Measurements from ENCODE around the gene ENTR1.

ENTR1 gene

DNA sequence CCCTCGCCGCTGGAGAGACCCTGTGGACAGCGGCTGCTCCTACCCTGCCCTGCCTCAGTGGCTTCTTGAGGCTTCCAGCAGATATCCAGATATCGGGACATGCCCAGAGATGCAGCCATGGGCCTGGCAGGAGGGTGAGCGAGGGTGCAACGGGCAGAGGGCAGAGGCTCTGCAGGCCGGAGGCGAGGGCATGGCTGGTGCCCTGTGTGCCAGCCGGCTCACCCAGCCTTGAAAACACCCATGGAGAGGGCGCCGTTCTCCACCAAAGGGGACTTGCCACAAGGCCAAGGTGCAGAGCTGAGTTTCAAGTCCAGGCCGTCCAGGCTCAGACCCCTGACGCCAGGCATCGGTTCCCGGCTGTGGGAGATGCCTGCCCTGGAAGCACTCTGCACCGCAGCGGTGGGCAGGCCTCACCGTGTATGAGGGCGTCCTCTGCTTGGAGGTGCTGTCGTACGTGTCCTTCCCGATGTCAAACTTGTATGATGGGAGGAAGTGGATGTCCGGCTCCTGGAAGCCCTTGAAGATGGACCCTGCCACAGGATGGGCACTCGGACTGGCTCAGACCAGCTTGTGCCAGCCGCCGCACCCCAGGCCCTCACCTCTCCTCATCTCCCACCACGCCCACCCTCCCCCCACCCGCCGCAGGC, 20.3 kb upstream of the ENTR1 start:
- 95% methylated on average over 15 of the region's 29 CpGs for WGBS
- no peak for DNase-seq
- no peak overlapping the region for H3K14ac ChIP-seq (ENCODE audit: low read length in 2 of 2)
- H2AFZ ChIP-seq (ENCODE audit: low read depth, low read length) = no peak overlapping the region
- no peak overlapping the region for H3K4me2 ChIP-seq (ENCODE audit: low read length, poor library complexity, severe bottlenecking)
- H2AK5ac ChIP-seq (ENCODE audit: low read length, severe bottlenecking) = no peak overlapping the region
- H2BK15ac ChIP-seq (ENCODE audit: low read depth, poor library complexity, severe bottlenecking) = no peak overlapping the region
- no peak overlapping the region for H2BK5ac ChIP-seq (ENCODE audit: low read depth, low read length, poor library complexity, severe bottlenecking)
- no peak overlapping the region for H4K8ac ChIP-seq (ENCODE audit: low read length)
- H3K4me3 ChIP-seq (ENCODE audit: insufficient read depth in 1 of 2, low read depth in 1 of 2, low read length in 2 of 2) = no peak overlapping the region
- no peak overlapping the region for H3K27ac ChIP-seq (ENCODE audit: low read length, poor library complexity, severe bottlenecking)
- H2BK120ac ChIP-seq (ENCODE audit: low read depth, low read length) = no peak overlapping the region
- H3K9ac ChIP-seq (ENCODE audit: low read length) = no peak overlapping the region
- H2BK12ac ChIP-seq (ENCODE audit: low read length in 2 of 2) = no peak overlapping the region
- H3K4me1 ChIP-seq (ENCODE audit: control insufficient read depth, insufficient read depth, low read depth, low read length) = peaks cover 5% of the 10 kb centered on the region
- no peak overlapping the region for H3K4ac ChIP-seq (ENCODE audit: low read depth in 1 of 2, low read length in 2 of 2)
- no peak overlapping the region for H3K23ac ChIP-seq (ENCODE audit: low read length in 2 of 2)
- H3K18ac ChIP-seq (ENCODE audit: low read depth in 1 of 2, low read length in 2 of 2) = no peak overlapping the region
- peaks cover 41 to 70% of the 10 kb centered on the region in 2 experiments for H3K36me3 ChIP-seq (ENCODE audit: control insufficient read depth in 1 of 2, insufficient read depth in 2 of 2, low read depth in 1 of 2, low read length in 2 of 2)
- H4K91ac ChIP-seq (ENCODE audit: low read length) = no peak overlapping the region
- no peaks in the 10 kb centered on the region for H3K27me3 ChIP-seq (ENCODE audit: control insufficient read depth in 1 of 2, insufficient read depth in 1 of 2, low read length in 2 of 2)
- no peaks in the 10 kb centered on the region for H3K9me3 ChIP-seq (ENCODE audit: control insufficient read depth, low read length)
- peaks cover 33% of the 10 kb centered on the region for H3K79me1 ChIP-seq (replicated peaks; ENCODE audit: low read length, poor library complexity, severe bottlenecking)

GRCh38 chr9:136429683-136430491, 19.5 kb upstream of the ENTR1 start:
- Histone ChIP-seq H2AFZ (ENCODE audit: low read depth, low read length) (no peak overlapping the region), H3K4me3 (ENCODE audit: insufficient read depth in 1 of 2, low read depth in 1 of 2, low read length in 2 of 2) (no peak overlapping the region), H3K36me3 (ENCODE audit: control insufficient read depth in 1 of 2, insufficient read depth in 2 of 2, low read depth in 1 of 2, low read length in 2 of 2) (peaks cover 42 to 70% of the 10 kb centered on the region in 2 experiments), H3K4ac (ENCODE audit: low read depth in 1 of 2, low read length in 2 of 2) (no peak overlapping the region), H3K9me3 (ENCODE audit: control insufficient read depth, low read length) (no peaks in the 10 kb centered on the region), H3K27ac (ENCODE audit: low read length, poor library complexity, severe bottlenecking) (no peak overlapping the region), H2AK5ac (ENCODE audit: low read length, severe bottlenecking) (no peak overlapping the region), H2BK5ac (ENCODE audit: low read depth, low read length, poor library complexity, severe bottlenecking) (no peak overlapping the region), H3K14ac (ENCODE audit: low read length in 2 of 2) (no peak overlapping the region), H3K79me1 (replicated peaks; ENCODE audit: low read length, poor library complexity, severe bottlenecking) (peaks cover 29% of the 10 kb centered on the region), H3K27me3 (ENCODE audit: control insufficient read depth in 1 of 2, insufficient read depth in 1 of 2, low read length in 2 of 2) (no peaks in the 10 kb centered on the region), H2BK12ac (ENCODE audit: low read length in 2 of 2) (no peak overlapping the region), H3K4me1 (ENCODE audit: control insufficient read depth, insufficient read depth, low read depth, low read length) (peaks cover 5% of the 10 kb centered on the region), H2BK15ac (ENCODE audit: low read depth, poor library complexity, severe bottlenecking) (no peak overlapping the region), H3K18ac (ENCODE audit: low read depth in 1 of 2, low read length in 2 of 2) (no peak overlapping the region), H2BK120ac (ENCODE audit: low read depth, low read length) (no peak overlapping the region), H4K91ac (ENCODE audit: low read length) (no peak overlapping the region), H3K9ac (ENCODE audit: low read length) (no peak overlapping the region), H3K4me2 (ENCODE audit: low read length, poor library complexity, severe bottlenecking) (no peak overlapping the region), H4K8ac (ENCODE audit: low read length) (no peak overlapping the region), H3K23ac (ENCODE audit: low read length in 2 of 2) (no peak overlapping the region)
- no peak for DNase-seq
- WGBS = 84% methylated on average over 30 of the region's 32 CpGs

DNA sequence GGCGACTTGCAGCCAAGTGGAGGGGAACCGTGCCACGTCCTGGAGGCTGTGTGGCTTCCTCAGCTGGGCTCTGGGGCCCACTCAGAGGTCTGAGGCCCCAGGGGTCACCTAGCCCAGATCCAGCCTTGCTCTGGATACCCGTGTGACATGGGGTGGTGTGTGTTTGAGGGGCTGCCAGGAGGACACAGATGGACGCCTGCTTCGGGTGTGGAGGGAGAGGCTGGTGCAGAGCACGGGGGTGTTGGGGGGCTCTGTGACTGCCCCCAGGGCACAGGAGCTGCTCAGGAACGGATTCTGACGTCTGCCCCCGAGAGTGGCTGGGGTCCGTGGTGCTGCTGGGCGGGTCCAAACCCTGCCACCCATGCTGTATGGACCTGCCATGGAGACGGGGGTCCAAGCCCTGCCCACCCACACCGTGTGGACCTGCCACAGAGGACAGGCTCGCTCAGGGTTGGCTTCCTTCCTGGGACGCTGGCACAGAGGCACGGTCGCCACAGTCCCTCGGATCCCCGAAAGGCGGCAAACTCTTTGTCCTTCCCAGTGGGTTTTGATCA, 18.7 kb upstream of the ENTR1 start:
- Histone ChIP-seq H3K23ac (ENCODE audit: low read length in 2 of 2) (no peak overlapping the region), H3K4ac (ENCODE audit: low read depth in 1 of 2, low read length in 2 of 2) (no peak overlapping the region), H3K79me1 (replicated peaks; ENCODE audit: low read length, poor library complexity, severe bottlenecking) (peaks cover 25% of the 10 kb centered on the region), H3K9ac (ENCODE audit: low read length) (no peak overlapping the region), H2AK5ac (ENCODE audit: low read length, severe bottlenecking) (no peak overlapping the region), H3K14ac (ENCODE audit: low read length in 2 of 2) (no peak overlapping the region), H3K27ac (ENCODE audit: low read length, poor library complexity, severe bottlenecking) (no peak overlapping the region), H3K4me3 (ENCODE audit: insufficient read depth in 1 of 2, low read depth in 1 of 2, low read length in 2 of 2) (no peak overlapping the region), H2AFZ (ENCODE audit: low read depth, low read length) (no peak overlapping the region), H2BK120ac (ENCODE audit: low read depth, low read length) (no peak overlapping the region), H3K4me2 (ENCODE audit: low read length, poor library complexity, severe bottlenecking) (no peak overlapping the region), H4K8ac (ENCODE audit: low read length) (no peak overlapping the region), H3K36me3 (ENCODE audit: control insufficient read depth in 1 of 2, insufficient read depth in 2 of 2, low read depth in 1 of 2, low read length in 2 of 2) (peaks cover 50 to 70% of the 10 kb centered on the region in 2 experiments), H2BK5ac (ENCODE audit: low read depth, low read length, poor library complexity, severe bottlenecking) (no peak overlapping the region), H3K27me3 (ENCODE audit: control insufficient read depth in 1 of 2, insufficient read depth in 1 of 2, low read length in 2 of 2) (no peaks in the 10 kb centered on the region), H4K91ac (ENCODE audit: low read length) (no peak overlapping the region), H2BK15ac (ENCODE audit: low read depth, poor library complexity, severe bottlenecking) (no peak overlapping the region), H3K9me3 (ENCODE audit: control insufficient read depth, low read length) (no peaks in the 10 kb centered on the region), H3K18ac (ENCODE audit: low read depth in 1 of 2, low read length in 2 of 2) (no peak overlapping the region), H2BK12ac (ENCODE audit: low read length in 2 of 2) (no peak overlapping the region), H3K4me1 (ENCODE audit: control insufficient read depth, insufficient read depth, low read depth, low read length) (peaks cover 3% of the 10 kb centered on the region)
- DNase-seq = no peak
- WGBS = 93% methylated on average over 21 of the region's 21 CpGs

DNA sequence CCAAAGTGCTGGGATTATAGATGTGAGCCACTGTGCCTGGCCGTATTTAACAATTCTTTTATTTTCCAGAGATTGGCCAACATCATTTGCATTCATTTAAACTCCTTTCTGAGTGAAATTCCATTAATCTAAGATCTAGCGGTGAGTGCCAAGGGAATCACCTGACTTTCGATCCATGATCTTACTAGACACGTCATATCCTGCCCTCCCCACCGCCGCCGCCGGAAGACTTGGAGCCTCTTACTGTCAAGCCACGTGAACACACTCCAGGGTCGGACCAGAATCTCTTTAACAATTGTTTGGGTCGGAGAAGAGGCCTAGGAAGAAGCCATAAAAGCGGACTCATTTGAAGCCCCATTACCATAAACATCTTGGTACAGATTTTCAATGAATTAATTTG, 16.4 kb upstream of the ENTR1 start:
- no peak overlapping the region for H3K27ac ChIP-seq (ENCODE audit: low read length, poor library complexity, severe bottlenecking)
- no peak overlapping the region for H3K14ac ChIP-seq (ENCODE audit: low read length in 2 of 2)
- H3K18ac ChIP-seq (ENCODE audit: low read depth in 1 of 2, low read length in 2 of 2) = no peak overlapping the region
- H3K4me2 ChIP-seq (ENCODE audit: low read length, poor library complexity, severe bottlenecking) = no peak overlapping the region
- no peaks in the 10 kb centered on the region for H3K27me3 ChIP-seq (ENCODE audit: control insufficient read depth in 1 of 2, insufficient read depth in 1 of 2, low read length in 2 of 2)
- peaks cover 61 to 69% of the 10 kb centered on the region in 2 experiments for H3K36me3 ChIP-seq (ENCODE audit: control insufficient read depth in 1 of 2, insufficient read depth in 2 of 2, low read depth in 1 of 2, low read length in 2 of 2)
- peaks cover 3% of the 10 kb centered on the region for H3K4me1 ChIP-seq (ENCODE audit: control insufficient read depth, insufficient read depth, low read depth, low read length)
- no peak overlapping the region for H3K9ac ChIP-seq (ENCODE audit: low read length)
- H3K4ac ChIP-seq (ENCODE audit: low read depth in 1 of 2, low read length in 2 of 2) = no peak overlapping the region
- no peak overlapping the region for H2BK12ac ChIP-seq (ENCODE audit: low read length in 2 of 2)
- WGBS = over 99% methylated on average over 10 of the region's 12 CpGs
- no peak overlapping the region for H3K4me3 ChIP-seq (ENCODE audit: insufficient read depth in 1 of 2, low read depth in 1 of 2, low read length in 2 of 2)
- H3K23ac ChIP-seq (ENCODE audit: low read length in 2 of 2) = no peak overlapping the region
- H3K79me1 ChIP-seq (replicated peaks; ENCODE audit: low read length, poor library complexity, severe bottlenecking) = peaks cover 23% of the 10 kb centered on the region
- no peak overlapping the region for H2AFZ ChIP-seq (ENCODE audit: low read depth, low read length)
- no peaks in the 10 kb centered on the region for H3K9me3 ChIP-seq (ENCODE audit: control insufficient read depth, low read length)
- no peak overlapping the region for H4K8ac ChIP-seq (ENCODE audit: low read length)
- no peak for DNase-seq
- no peak overlapping the region for H4K91ac ChIP-seq (ENCODE audit: low read length)
- no peak overlapping the region for H2BK5ac ChIP-seq (ENCODE audit: low read depth, low read length, poor library complexity, severe bottlenecking)
- H2AK5ac ChIP-seq (ENCODE audit: low read length, severe bottlenecking) = no peak overlapping the region
- no peak overlapping the region for H2BK120ac ChIP-seq (ENCODE audit: low read depth, low read length)
- H2BK15ac ChIP-seq (ENCODE audit: low read depth, poor library complexity, severe bottlenecking) = no peak overlapping the region
